Activated CD8-positive, alpha-beta memory T cell treated with anti-CD3 and anti-CD28 coated beads, Interleukin-2, amount 10 ng/mL, durations not matched to agents 7 days and 5 days (primary cell): ENCODE data around the gene RBBP7. TPM values are rescaled to one million over a fixed set of nuclear protein-coding genes. Genes with fewer than 3 reads are reported as not detected.

Experiments
- ATAC-seq: fragments of 150-1000 bp; cut with Tn5 transposase; one replicate; pipeline ENCODE4 v1.10.0; 2021; ENCODE audit warnings: moderate library complexity
- CTCF ChIA-PET: fragments of 350-600 bp; sonication (Branson Sonifier 250); formaldehyde crosslinking; loops from one replicate; lab custom pipeline; 2021; ENCODE audit warnings: antibody characterized with exemption; lab: Charles Lee
- DNase-seq: peaks from one replicate; pipeline ENCODE4 v3.0.0-alpha.2; 2020
- H3K27ac Mint-ChIP-seq: one replicate; pipeline ENCODE4 v1.8.0; 2021; ENCODE audit warnings: mild to moderate bottlenecking, mixed read lengths
- H3K27me3 Mint-ChIP-seq: one replicate; pipeline ENCODE4 v1.8.0; 2021; ENCODE audit warnings: mixed read lengths
- H3K36me3 Mint-ChIP-seq: one replicate; pipeline ENCODE4 v1.8.0; 2021; ENCODE audit warnings: mild to moderate bottlenecking, mixed read lengths
- H3K4me1 Mint-ChIP-seq: one replicate; pipeline ENCODE4 v1.8.0; 2021; ENCODE audit warnings: mixed read lengths
- H3K4me3 Mint-ChIP-seq: one replicate; pipeline ENCODE4 v1.8.0; 2021; ENCODE audit warnings: mild to moderate bottlenecking, moderate library complexity, mixed read lengths
- H3K9me3 Mint-ChIP-seq: one replicate; pipeline ENCODE4 v1.8.0; 2022; ENCODE audit warnings: low read depth, mixed read lengths
- total RNA-seq, 2 experiments: library from RNA; stranded (reverse); gene quantifications; one replicate each; pipeline ENCODE4 v1.2.3, GENCODE V29; 2021

The RBBP7 gene
- total RNA-seq = 100 to 1,000 TPM; 178 to 193 TPM

DNA sequence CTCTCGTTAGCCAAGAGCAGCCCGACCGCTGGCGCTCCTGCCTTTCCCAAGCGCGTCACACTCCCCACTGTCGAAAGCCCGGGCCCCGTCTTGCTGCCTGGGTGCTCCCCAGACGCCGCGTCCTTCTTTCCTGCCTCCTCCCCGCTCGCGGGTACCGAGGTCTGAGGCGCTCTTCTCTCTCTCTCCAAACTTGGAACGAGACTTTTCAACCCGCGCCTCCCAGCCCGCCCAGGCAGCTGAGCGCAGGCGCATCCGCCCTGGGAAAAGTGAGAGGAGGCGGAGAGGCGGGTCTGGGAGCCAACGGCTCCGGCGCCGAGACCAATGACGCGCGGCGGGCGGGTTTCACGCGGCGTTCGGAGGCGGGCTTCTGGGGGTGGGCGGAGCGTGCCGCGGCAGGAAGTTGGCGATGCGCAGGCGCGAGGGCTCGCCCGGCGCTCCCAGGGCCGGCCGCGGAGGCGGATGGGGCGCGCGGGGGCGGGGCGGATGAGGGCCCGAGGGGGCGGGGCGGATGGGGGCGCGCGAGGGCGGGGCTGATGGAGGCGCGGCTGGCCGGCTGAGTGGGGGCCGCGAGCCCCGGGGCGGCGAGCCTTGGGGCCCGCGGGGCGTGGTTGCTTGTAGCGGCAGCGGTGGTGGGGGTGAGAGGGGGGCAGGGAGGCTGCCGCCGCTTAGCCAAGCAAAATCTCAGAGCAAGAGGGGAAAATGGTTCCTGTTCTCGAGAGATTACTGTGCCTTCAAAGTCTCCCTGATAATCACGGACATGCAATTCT lies at the start of gene RBBP7:
TSS of gene RBBP7 (minus strand) at position 268 of the 767 bp plus-strand sequence. CDS start 309 bp downstream, outside the sequence.
- CTCF ChIA-PET = interaction anchor here (1.7 kb wide), 1 partner anchor 12 kb away, joined by 10 read pairs; no protein-coding TSS in a partner anchor
- no peaks in the 10 kb centered on the region for H3K9me3 Mint-ChIP-seq
- peaks cover 7% of the 10 kb centered on the region for H3K27me3 Mint-ChIP-seq
- H3K36me3 Mint-ChIP-seq = peaks cover 18% of the 10 kb centered on the region
- H3K4me3 Mint-ChIP-seq = peak within 1 kb of the TSS; percentile 97
- peak within 1 kb of the TSS; percentile 96 for H3K27ac Mint-ChIP-seq
- peaks cover 39% of the 10 kb centered on the region for H3K4me1 Mint-ChIP-seq
- DNase-seq (peak; percentile 92), ATAC-seq (peak; percentile 88)

DNA sequence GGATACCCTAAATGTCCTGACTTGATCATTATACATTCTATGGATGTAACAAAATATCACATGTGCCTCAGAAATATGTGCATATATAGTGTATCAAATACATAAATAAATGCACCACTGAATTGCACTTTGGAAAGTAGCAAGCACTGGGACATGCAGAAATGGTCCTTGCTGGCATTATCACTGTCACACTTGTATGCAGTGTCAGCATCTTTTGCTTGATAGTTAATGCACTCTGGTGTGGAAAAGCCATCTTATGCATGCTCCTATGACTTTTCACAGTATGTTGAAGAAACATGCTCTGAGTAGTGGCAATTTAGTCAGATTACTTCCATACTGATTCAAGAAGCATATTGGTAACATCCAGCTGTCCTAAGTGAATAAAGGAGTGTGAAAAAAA lies 48.8 kb upstream of the RBBP7 start:
- Mint-ChIP-seq H3K27ac (no peak overlapping the region), H3K36me3 (no peaks in the 10 kb centered on the region), H3K4me3 (no peak overlapping the region), H3K9me3 (no peaks in the 10 kb centered on the region), H3K4me1 (no peaks in the 10 kb centered on the region), H3K27me3 (peaks cover 4% of the 10 kb centered on the region)
- DNase-seq (no peak), ATAC-seq (no peak)
- CTCF ChIA-PET = no interaction called here

GRCh38 chrX:16917120-16917519 lies 47.0 kb upstream of the RBBP7 start:
- H3K4me1 Mint-ChIP-seq = no peaks in the 10 kb centered on the region
- no peak overlapping the region for H3K27ac Mint-ChIP-seq
- CTCF ChIA-PET = no interaction called here
- ATAC-seq (no peak), DNase-seq (no peak)
- H3K9me3 Mint-ChIP-seq = no peaks in the 10 kb centered on the region
- H3K27me3 Mint-ChIP-seq = peaks cover 5% of the 10 kb centered on the region
- no peaks in the 10 kb centered on the region for H3K36me3 Mint-ChIP-seq
- H3K4me3 Mint-ChIP-seq = no peak overlapping the region

DNA sequence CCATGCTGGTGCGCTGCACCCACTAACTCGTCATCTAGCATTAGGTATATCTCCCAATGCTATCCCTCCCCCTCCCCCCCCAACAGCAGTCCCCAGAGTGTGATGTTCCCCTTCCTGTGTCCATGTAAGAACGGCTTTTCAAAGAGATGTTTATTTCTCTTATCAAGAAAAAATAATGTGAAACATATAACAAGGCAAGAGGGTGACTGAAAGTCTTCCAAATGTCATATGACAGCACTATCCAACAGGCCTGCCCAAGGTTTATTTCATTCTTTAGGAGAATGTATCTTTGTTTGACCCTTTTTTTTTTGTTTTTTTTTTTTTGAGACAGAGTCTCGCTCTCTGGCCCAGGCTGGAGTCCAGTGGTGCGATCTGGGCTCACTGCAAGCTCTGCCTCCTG lies 46.4 kb upstream of the RBBP7 start:
- H3K36me3 Mint-ChIP-seq = no peaks in the 10 kb centered on the region
- H3K4me1 Mint-ChIP-seq = no peaks in the 10 kb centered on the region
- ATAC-seq (no peak), DNase-seq (no peak)
- CTCF ChIA-PET = no interaction called here
- no peaks in the 10 kb centered on the region for H3K9me3 Mint-ChIP-seq
- no peak overlapping the region for H3K27ac Mint-ChIP-seq
- peaks cover 2% of the 10 kb centered on the region for H3K27me3 Mint-ChIP-seq
- no peak overlapping the region for H3K4me3 Mint-ChIP-seq

DNA sequence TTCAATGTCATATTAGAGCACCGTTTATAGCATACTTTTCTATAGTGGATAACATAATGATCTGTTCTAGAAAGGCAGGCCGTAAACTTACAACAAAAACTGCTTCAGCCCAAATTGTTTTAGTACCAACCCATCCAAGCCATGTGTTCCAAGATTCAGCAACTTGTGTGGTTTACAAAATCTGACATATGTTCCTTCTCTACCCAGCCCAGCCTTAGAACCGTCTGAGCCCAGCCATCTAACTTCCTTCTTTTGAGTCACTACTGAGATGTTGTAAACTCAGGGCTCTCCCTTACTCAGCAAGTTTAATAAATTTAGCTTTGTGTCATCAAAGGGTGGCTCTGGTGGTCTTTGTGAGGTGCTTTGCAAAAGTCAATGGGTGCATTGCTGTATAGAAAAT lies 43.9 kb upstream of the RBBP7 start:
- no peak for DNase-seq
- Mint-ChIP-seq H3K36me3 (no peaks in the 10 kb centered on the region), H3K4me1 (no peaks in the 10 kb centered on the region), H3K27me3 (peaks cover 2% of the 10 kb centered on the region), H3K9me3 (no peaks in the 10 kb centered on the region), H3K27ac (no peak overlapping the region), H3K4me3 (no peak overlapping the region)
- no peak for ATAC-seq
- CTCF ChIA-PET = no interaction called here

DNA sequence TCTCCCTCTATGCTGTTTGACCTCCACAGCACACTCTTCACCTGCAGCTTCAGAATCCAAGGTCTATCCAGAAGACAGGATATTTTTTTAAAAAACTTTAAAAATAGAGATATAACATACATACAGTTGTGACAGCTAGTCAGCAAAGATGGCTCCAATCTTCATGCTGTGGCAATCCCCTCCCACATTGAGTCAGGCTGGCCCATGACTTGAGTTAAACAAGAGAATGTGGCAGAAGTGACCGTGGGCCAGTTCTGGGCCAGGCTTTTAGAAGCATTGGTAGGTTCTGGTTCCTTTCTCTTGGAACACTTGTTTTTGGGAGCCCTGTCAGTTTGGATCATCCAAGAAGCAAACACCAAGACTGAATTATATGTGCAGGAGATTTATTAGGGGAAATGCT lies 40.2 kb upstream of the RBBP7 start:
- Mint-ChIP-seq H3K4me3 (no peak overlapping the region), H3K4me1 (no peaks in the 10 kb centered on the region), H3K36me3 (no peaks in the 10 kb centered on the region), H3K27ac (no peak overlapping the region), H3K9me3 (no peaks in the 10 kb centered on the region), H3K27me3 (peaks cover 8% of the 10 kb centered on the region)
- CTCF ChIA-PET = no interaction called here
- ATAC-seq (no peak), DNase-seq (no peak)

- H3K4me1 Mint-ChIP-seq = no peaks in the 10 kb centered on the region
- H3K27me3 Mint-ChIP-seq = peaks cover 11% of the 10 kb centered on the region
- no peak overlapping the region for H3K4me3 Mint-ChIP-seq
- no peak for ATAC-seq
- no peak overlapping the region for H3K27ac Mint-ChIP-seq
- H3K9me3 Mint-ChIP-seq = no peaks in the 10 kb centered on the region
- no peak for DNase-seq
- CTCF ChIA-PET = interaction anchor here (1.5 kb wide), 1 partner anchor 11 kb away, joined by 8 read pairs; no protein-coding TSS in a partner anchor
- H3K36me3 Mint-ChIP-seq = no peaks in the 10 kb centered on the region
Observed at GRCh38 chrX:16903274-16904022, 33.3 kb upstream of the RBBP7 start.

DNA sequence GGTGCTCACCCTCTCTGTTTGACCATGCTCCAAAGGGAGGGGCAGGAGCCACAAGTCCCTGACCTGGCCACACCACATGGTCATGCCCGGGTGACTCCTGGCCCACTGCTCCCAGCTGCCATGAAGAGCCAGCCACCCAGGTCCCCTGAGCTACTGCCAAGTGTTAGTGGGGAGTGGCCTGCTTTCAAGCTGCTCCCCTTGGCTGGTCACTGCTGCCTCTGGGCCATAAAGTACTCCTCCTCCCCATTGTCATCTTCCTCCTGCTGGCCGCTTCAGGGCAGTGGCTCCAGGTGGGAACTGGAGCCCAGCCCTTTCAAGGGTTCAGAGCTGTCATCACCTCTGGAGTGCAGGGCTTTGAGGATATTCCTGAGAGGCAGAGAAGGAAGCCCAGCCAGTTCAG lies 27.3 kb upstream of the RBBP7 start:
- ATAC-seq = no peak
- Mint-ChIP-seq H3K27ac (no peak overlapping the region), H3K4me1 (peaks cover 8% of the 10 kb centered on the region), H3K36me3 (no peaks in the 10 kb centered on the region), H3K27me3 (peaks cover 6% of the 10 kb centered on the region), H3K9me3 (no peaks in the 10 kb centered on the region), H3K4me3 (no peak overlapping the region)
- CTCF ChIA-PET = interaction anchor here (0.6 to 1.2 kb wide), 3 partner anchors 14 to 114 kb away, joined by 3 to 4 read pairs (median 3); no protein-coding TSS in a partner anchor
- no peak for DNase-seq

DNA sequence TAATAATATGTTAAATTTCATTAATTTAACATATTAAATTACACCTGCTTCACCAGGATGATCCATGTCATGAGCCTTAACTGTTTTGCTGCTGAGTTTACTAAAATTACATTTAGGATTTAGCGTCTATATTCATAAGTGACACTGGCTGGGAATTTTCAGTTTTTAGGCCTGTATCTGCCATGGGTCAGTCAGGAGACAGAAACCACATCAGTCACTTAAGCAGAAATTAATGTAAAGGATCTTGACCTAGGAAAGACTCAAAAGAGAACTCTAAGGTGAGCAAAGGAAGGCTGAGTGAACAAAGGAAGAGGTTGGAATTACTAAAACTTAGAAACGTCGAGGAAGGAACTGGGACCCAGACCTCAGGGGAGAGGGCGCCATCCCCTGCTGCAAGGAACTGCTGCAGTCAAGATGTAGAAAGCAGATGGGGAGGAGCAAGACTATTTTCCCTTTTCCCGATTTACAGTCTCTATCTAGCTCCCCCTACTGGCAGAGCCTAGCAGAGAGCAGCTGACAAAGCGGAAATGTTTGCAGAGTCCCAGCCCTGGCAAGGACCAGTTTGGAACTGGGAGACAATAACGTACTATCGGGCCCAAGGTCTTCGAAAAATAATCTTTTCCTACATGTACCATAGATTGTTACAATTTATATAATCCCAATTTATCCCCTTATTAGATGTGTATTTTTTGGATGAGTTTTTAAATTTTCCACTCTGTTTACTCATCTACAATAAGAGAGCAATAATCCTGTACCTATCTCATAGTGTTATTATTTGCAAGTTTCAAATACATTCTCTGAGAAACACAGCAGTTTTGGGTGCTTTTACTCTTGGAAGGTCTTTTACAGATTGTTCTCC lies 22.6 kb upstream of the RBBP7 start:
- peak; percentile 78 for ATAC-seq
- H3K4me3 Mint-ChIP-seq = no peak overlapping the region
- DNase-seq = peak; percentile 67

GRCh38 chrX:16885628-16886027 lies 15.5 kb upstream of the RBBP7 start:
- H3K36me3 Mint-ChIP-seq = no peaks in the 10 kb centered on the region
- H3K9me3 Mint-ChIP-seq = no peaks in the 10 kb centered on the region
- H3K4me3 Mint-ChIP-seq = no peak overlapping the region
- ATAC-seq (no peak), DNase-seq (no peak)
- H3K4me1 Mint-ChIP-seq = peaks cover 9% of the 10 kb centered on the region
- CTCF ChIA-PET = interaction anchor here (1.6 to 3.6 kb wide), 2 partner anchors 161 kb away, joined by 7 to 22 read pairs; no protein-coding TSS in a partner anchor
- no peak overlapping the region for H3K27ac Mint-ChIP-seq
- peaks cover 4% of the 10 kb centered on the region for H3K27me3 Mint-ChIP-seq

More for the DNA sequence above, 22.6 kb upstream of the RBBP7 start:
- no peaks in the 10 kb centered on the region for H3K36me3 Mint-ChIP-seq
- no peak overlapping the region for H3K27ac Mint-ChIP-seq
- peaks cover 4% of the 10 kb centered on the region for H3K27me3 Mint-ChIP-seq
- H3K9me3 Mint-ChIP-seq = no peaks in the 10 kb centered on the region
- peaks cover 11% of the 10 kb centered on the region for H3K4me1 Mint-ChIP-seq
- CTCF ChIA-PET = interaction anchor here (2.0 to 2.8 kb wide), 4 partner anchors 9 to 66 kb away, joined by 8 to 17 read pairs (median 12); no protein-coding TSS in a partner anchor

DNA sequence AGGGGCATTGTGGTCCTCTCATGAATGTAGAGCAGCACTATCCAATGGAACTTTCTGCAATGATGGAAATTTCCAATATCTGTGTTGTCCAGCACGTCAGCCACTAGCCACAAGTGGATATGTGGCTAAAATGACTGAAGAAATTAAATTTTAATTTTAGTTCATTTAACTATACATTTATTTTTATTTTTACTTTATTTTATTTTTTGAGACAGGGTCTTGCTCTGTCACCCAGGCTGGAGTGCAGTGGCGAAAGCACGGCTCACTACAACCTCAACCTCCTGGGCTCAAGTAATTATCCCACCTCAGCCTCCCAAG lies 13.3 kb upstream of the RBBP7 start:
- peak overlapping the region; percentile 71 for H3K4me3 Mint-ChIP-seq
- no peaks in the 10 kb centered on the region for H3K9me3 Mint-ChIP-seq
- no peak overlapping the region for H3K27ac Mint-ChIP-seq
- DNase-seq = no peak
- H3K27me3 Mint-ChIP-seq = peaks cover 9% of the 10 kb centered on the region
- no peaks in the 10 kb centered on the region for H3K36me3 Mint-ChIP-seq
- peaks cover 6% of the 10 kb centered on the region for H3K4me1 Mint-ChIP-seq
- no peak for ATAC-seq
- CTCF ChIA-PET = interaction anchor here (1.1 to 3.6 kb wide), 10 partner anchors 9 to 163 kb away, joined by 3 to 22 read pairs (median 11); partner anchors contain the start of genes RBBP7 and REPS2

DNA sequence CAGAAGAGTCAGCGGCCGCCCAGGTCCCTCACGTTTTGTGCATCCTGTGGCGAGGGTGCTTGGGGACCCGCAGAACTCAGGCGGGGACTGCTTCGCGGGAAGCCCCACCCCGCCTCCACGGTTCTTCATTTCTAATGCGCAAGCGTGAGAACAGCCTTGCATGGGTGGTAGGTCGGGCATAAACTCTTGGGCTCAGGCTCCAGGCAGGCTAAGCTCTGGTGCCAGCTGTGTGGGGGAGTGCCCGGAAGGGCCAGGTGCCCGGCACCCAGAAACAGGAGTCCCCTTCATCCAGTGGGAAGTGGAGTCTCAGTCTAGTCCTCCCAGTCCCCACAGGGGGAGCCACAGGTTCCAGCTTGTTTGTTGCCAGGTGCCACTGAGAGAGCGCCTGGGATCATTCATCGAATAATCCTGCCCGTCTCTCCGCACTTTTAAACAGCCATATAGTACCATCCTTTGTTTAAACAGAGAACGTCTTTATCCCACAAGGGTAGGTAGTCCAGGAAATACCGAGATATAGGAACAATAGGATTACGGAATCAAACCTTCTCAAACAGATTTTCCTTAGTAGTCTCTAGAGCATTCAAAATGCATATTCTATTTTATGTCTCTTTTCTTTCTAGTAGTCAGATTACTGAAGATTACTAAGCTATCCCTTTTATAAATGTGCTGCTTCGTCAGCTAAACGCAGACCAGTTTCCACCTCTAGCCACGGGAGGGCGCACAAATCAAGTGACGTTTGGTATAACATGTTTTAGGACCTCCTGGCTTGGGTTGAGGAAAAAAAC lies 12.7 kb upstream of the RBBP7 start:
- Mint-ChIP-seq H3K9me3 (no peaks in the 10 kb centered on the region), H3K36me3 (no peaks in the 10 kb centered on the region), H3K27ac (peak overlapping the region; percentile 70), H3K27me3 (peaks cover 10% of the 10 kb centered on the region), H3K4me1 (peaks cover 6% of the 10 kb centered on the region), H3K4me3 (peak overlapping the region; percentile 71)
- ATAC-seq (peak; percentile 85), DNase-seq (peak; percentile 76)
- CTCF ChIA-PET = interaction anchor here (0.6 to 3.6 kb wide), 12 partner anchors 9 to 163 kb away, joined by 3 to 22 read pairs (median 8); partner anchors contain the start of genes RBBP7 and REPS2
